Fibroblast of skin of left quadriceps (primary cell): Measurements from ENCODE around the gene ZNF423.

Experiments
- DNase-seq, 2 experiments: peaks; one replicate each; pipeline ENCODE4 v3.0.0-alpha.2; 2013; ENCODE audit warnings: low read depth in 2 of 2

The ZNF423 gene

GRCh38 chr16:49849037-49849753, 6.7 kb downstream of the ZNF423 start:
- DNase-seq = no peak

- DNase-seq = no peak
These were observed 7.4 kb downstream of the ZNF423 start for GRCh38 chr16:49848530-49848929.

- no peak for DNase-seq
These were observed 9.1 kb downstream of the ZNF423 start for GRCh38 chr16:49846800-49847199.

DNA sequence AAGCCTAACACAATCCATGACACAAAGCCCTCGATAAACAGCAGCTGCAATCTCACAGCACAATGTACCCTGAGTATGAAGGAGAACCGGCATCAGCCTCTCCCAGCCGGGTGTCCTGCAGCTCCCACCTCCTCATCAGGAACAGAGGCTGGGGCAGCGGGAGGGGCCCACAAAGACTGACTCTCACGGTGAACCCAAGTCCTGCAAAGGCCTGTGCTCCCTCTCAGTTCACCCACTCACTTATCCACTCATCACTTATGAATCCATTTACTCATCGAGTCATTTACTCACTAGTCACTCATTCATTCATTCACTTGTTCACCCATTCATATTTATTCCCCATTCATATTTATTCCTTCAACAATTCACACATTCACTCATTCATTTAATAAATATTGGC, 11.6 kb downstream of the ZNF423 start:
- no peak for DNase-seq

- DNase-seq = no peak
These were observed 12.2 kb downstream of the ZNF423 start for GRCh38 chr16:49843758-49844157.

DNA sequence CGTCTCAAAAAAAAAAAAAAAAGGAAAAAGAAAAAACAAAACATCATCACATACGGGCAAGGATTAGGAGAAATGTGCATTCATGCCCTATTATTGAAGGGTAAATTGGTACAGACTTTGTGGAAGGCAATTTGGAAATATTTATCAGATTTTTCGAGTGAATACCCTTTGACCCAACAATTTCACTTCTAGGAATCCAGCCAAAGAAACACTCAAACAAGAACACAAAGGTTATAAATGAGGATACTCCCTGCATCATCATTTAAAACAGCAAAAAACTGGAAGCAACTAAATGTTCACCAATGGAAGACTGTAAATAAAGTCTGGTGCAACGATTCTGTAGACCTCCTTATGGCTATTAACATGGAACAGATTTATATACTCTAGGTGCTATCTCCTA, 12.9 kb downstream of the ZNF423 start:
- no peak for DNase-seq

- DNase-seq = no peak
These were observed 16.7 kb downstream of the ZNF423 start for GRCh38 chr16:49839017-49839825.

DNA sequence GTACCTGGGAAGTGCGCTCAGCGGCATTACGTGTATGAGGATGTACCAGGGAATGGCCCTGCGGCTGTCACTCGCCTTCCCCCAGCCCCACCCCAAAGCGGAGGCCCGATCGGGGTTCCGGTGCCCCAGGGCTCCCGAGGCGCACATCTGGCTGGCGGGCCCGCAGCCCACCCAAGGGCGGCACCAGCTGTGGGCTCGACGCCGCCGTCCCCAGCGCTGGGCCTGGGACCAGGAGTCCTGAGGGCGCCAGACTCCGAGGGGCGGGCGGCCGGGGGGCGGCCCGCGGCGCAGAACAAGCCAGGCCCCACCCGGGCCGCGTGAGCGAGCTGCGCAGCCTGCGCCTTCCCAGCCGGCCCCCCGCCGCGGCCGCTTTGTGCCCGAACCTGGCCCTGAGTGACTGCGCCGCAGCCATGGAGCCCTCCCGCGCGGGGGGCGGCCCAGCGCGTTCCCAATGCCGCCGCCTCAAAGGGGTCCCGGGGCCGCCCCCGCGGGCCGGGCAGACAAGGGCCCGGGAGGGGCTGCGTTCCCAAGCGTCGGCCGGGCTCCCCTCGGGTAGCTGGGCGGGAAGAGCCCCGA, 17.4 kb downstream of the ZNF423 start:
- DNase-seq = no peak

- no peak for DNase-seq
These were observed 18.1 kb downstream of the ZNF423 start for GRCh38 chr16:49837688-49838410.

DNA sequence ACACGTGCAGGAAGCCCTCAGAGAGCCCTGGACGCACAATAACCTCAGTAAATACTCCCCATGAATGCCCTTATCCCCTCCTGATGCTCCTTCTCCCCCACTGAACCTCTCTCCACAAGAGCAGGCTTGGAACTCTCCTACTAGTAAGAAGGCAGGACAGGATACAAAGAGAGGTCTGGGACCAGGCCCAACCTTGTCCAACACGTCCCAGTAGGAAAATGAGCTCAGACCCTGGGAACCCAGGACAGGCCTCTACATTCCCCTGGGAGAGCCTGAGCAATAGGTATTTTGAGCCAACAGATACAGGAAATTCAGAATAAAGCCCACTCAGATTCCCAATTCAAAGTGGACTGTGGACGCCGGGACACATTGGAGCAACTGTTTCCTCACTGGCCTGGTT, 19.2 kb downstream of the ZNF423 start:
- no peak for DNase-seq

GRCh38 chr16:49836218-49836617, 19.7 kb downstream of the ZNF423 start:
- DNase-seq = no peak

- no peak for DNase-seq
These were observed 20.6 kb downstream of the ZNF423 start for GRCh38 chr16:49835161-49835777.

GRCh38 chr16:49834531-49835151, 21.3 kb downstream of the ZNF423 start:
- peak; percentile 31 to 39 for DNase-seq

DNA sequence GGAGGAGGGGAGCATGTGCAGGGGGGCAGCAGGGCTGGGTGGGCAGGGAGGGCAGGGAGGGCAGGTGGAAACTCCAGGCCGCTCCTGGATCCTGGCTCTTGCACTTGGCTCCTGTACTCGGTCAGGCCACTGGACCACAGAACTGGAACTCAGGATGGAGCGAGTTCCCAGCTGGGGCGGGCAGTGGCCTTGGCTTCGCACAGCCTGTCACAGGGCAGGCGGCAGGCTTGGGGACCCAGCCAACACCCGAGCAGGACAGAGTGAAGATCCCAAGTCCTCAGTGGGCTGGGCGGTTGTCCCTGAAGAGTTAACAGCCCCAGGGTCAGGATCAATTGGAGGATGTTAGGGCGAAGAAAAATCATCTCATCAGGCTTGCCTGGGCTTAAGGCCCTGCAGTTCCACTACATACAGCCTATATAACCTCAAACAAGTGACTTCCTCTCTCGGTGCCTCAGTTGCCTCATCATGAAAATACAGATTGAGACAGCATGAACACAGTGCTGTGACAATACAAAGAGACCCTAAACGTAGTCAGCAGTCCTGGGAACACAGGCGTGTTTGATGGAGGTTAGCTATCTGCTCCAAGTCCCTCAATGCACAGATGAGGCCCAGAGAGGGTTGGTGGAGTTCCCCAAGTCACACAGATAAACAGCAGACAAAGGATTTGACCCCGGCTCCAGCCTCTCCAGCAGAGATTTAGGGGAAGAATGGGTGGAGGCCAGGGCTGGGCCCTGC, 21.9 kb downstream of the ZNF423 start:
- DNase-seq = no peak

DNA sequence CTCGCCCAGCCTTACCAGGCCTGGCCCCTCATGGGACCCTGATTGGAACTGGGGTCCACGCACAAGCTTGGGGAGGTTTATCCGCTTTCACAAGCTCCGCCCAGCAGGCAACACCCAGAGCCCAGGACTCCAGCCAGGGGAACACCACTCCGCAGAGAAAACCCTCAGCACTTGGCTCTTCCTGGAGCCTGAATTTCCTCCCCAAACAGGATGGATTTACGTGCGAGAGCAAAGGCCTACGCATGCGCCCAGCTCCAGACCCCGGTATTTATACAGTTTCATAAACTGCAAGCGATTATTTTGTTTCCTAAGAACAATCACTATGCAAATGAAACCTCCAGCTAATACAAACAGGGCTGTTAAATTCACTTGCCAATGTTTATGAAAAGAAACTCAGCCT, 22.8 kb downstream of the ZNF423 start:
- no peak for DNase-seq

DNA sequence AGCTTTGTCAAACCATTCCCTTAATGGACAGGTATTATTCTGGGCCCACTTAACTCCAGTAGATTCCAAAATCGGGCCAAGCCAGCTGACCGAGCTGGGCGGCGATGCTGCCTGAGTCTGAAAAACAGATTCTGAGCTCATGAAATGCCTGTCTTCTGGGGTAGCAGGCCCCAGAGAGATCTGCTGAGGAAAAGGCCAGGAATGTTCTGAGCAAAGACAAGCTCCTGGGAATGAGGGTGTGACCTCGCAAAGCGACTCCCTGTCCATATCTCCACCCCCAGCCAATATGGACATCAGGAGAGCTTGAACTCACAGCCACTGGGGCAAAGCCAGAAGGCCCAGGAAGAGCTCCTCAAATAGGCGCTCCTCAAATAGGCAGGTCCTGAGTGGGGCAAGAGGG, 23.7 kb downstream of the ZNF423 start:
- no peak for DNase-seq

- DNase-seq = no peak
These were observed 25.0 kb downstream of the ZNF423 start for GRCh38 chr16:49830873-49831272.

DNA sequence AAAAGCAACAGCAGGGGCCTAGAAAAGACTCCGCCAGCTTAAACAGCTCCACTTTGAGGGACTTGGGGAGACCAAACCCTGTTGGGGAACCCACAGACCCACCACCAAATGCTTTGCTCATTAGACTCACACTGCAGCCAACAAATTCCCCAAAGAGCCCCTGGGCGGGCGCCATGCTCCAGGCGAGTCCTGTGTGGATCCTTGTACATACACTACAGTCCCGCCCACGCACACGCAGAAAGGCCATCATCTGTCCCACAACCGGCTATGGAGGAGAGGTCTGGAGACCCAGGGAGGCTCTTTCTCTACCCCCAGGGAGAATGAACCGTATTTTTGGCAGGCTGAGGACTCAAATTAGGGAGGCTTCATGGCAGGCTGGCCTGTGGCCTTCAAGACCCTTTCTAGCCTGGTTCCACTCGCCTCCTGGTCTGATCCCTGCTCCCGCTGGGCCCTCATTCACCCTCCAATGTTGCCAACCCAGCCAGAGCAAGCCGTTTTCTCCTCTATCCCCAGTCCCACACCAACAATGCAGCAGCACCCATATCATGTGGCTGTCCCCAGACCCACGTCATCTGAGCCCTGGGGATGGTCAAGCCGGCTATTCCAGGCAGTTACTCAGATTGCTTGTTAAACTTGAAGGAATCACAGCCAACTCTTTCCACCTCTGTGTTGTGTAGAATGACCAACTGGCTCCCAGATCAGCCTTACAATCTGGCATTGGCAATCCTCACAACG, 27.2 kb downstream of the ZNF423 start:
- DNase-seq = no peak

DNA sequence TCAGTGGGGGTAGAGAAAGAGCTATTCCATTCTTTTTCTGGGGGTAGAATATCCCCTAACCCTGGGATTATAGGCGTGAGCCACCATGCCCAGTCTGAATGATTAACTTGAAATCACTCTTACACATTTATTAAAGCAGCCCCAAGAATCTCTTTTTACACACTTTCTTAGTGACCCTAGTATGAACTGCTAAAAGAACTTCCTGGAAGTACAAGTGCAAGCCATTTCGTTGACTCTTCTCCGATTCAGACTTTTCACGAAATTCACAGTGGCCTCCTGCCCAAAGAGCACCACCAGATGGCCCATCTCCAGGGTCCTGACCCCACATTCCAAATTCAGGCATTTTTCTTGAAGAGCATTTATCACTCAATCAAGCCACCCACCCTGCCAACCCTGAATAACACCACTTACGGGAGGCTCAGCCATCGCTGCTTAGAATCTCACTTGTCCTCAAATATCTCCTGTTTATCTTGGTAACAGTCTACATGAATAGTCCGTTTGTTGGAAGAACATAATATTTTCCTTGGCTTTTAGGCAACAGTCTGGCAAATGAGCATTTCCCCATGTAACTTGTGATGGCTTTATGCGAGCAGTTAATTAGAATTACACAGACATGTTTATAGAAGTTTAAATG, 28.0 kb downstream of the ZNF423 start:
- no peak for DNase-seq
